ENCODE results near the gene NAGK.

DNA sequence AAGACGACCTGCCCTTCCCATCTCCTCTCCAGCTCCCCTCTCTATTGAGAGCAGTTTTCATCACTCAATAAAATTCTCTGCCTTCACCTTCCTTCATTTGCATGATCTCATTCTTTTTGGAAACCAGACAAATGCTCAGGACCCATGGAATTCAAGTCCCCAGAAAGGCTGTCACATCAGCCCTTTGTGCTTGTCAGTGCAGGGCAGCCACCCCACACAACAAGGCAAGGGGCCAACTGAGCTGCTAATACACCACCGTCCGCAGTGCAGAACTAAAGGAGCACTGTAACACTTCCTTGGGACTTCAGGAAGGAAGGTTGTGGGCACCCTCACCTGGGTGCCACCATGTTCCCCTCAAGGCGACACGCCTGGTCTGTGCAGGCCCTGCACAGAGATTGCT, 35.4 kb downstream of the NAGK start:
- TF ChIP-seq, protein P1, sequence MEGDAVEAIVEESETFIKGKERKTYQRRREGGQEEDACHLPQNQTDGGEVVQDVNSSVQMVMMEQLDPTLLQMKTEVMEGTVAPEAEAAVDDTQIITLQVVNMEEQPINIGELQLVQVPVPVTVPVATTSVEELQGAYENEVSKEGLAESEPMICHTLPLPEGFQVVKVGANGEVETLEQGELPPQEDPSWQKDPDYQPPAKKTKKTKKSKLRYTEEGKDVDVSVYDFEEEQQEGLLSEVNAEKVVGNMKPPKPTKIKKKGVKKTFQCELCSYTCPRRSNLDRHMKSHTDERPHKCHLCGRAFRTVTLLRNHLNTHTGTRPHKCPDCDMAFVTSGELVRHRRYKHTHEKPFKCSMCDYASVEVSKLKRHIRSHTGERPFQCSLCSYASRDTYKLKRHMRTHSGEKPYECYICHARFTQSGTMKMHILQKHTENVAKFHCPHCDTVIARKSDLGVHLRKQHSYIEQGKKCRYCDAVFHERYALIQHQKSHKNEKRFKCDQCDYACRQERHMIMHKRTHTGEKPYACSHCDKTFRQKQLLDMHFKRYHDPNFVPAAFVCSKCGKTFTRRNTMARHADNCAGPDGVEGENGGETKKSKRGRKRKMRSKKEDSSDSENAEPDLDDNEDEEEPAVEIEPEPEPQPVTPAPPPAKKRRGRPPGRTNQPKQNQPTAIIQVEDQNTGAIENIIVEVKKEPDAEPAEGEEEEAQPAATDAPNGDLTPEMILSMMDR (IDR thresholded peaks at IDR 0.05; ENCODE audit: borderline replicate concordance, extremely low read depth, low read length, poor library complexity, severe bottlenecking) = no peak
- TF ChIP-seq EZH2 (IDR thresholded peaks at IDR 0.05; ENCODE audit: borderline replicate concordance, low read depth, low read length, severe bottlenecking) = no peak
